H9 (cell line): Measurements from ENCODE around the gene TRMT44. TPM values are rescaled to one million over a fixed set of nuclear protein-coding genes. Genes with fewer than 3 reads are reported as not detected.

Source experiments
- DNase-seq: peaks from one replicate; pipeline ENCODE4 v3.0.0-alpha.2; 2017
- H2AFZ ChIP-seq: one replicate; pipeline ENCODE4 v1.6.1; 2013; ENCODE audit warnings: mild to moderate bottlenecking, low read length, control low read depth, moderate library complexity
- H2AK5ac ChIP-seq: 2 replicates; pipeline ENCODE4 v1.6.1; 2013; ENCODE audit warnings: low read length, control low read depth, mixed read lengths; ENCODE audit not compliant: insufficient read length
- H2BK120ac ChIP-seq: one replicate; pipeline ENCODE4 v1.6.1; 2013; ENCODE audit warnings: low read depth, mild to moderate bottlenecking, low read length, control low read depth, inconsistent platforms; ENCODE audit not compliant: poor library complexity, severe bottlenecking
- H2BK12ac ChIP-seq: 2 replicates; pipeline ENCODE4 v1.6.1; 2013; ENCODE audit warnings: low read length, control low read depth, mixed read lengths, low read depth; ENCODE audit not compliant: insufficient read length
- H2BK15ac ChIP-seq: 2 replicates; pipeline ENCODE4 v1.6.1; 2013; ENCODE audit warnings: low read depth, low read length, control low read depth
- H2BK20ac ChIP-seq: one replicate; pipeline ENCODE4 v1.6.1; 2013; ENCODE audit warnings: low read depth, mild to moderate bottlenecking, low read length, control low read depth, inconsistent platforms; ENCODE audit not compliant: poor library complexity, severe bottlenecking
- H2BK5ac ChIP-seq: 2 replicates; pipeline ENCODE4 v1.6.1; 2013; ENCODE audit warnings: low read length, control low read depth, mixed read lengths; ENCODE audit not compliant: insufficient read length
- H3K14ac ChIP-seq: 2 replicates; pipeline ENCODE4 v1.6.1; 2013; ENCODE audit warnings: low read length, control low read depth; ENCODE audit not compliant: insufficient read depth
- H3K18ac ChIP-seq: 2 replicates; pipeline ENCODE4 v1.6.1; 2013; ENCODE audit warnings: low read depth, mild to moderate bottlenecking, mixed read lengths, low read length, control low read depth; ENCODE audit not compliant: insufficient read length
- H3K23ac ChIP-seq: 2 replicates; pipeline ENCODE4 v1.6.1; 2013; ENCODE audit warnings: low read length, control low read depth, mixed read lengths, low read depth; ENCODE audit not compliant: insufficient read length
- H3K23me2 ChIP-seq: 2 replicates; pipeline ENCODE4 v1.6.1; 2013; ENCODE audit warnings: low read depth, mild to moderate bottlenecking, mixed read lengths, low read length, control low read depth; ENCODE audit not compliant: insufficient read length, poor library complexity, severe bottlenecking
- H3K27ac ChIP-seq: 2 replicates; pipeline ENCODE4 v1.5.1; 2013; ENCODE audit warnings: low read length, control low read depth, mixed read lengths, low read depth; ENCODE audit not compliant: insufficient read length
- H3K27me3 ChIP-seq: 2 replicates; pipeline ENCODE4 v1.6.1; 2013; ENCODE audit warnings: low read length, control low read depth, inconsistent platforms; ENCODE audit not compliant: insufficient read depth
- H3K4ac ChIP-seq: 2 replicates; pipeline ENCODE4 v1.6.1; 2013; ENCODE audit warnings: low read depth, mild to moderate bottlenecking, control low read depth, inconsistent platforms, low read length, moderate library complexity
- H3K4me1 ChIP-seq: 2 replicates; pipeline ENCODE4 v1.6.1; 2013; ENCODE audit warnings: low read length, control low read depth, inconsistent platforms; ENCODE audit not compliant: insufficient read depth
- H3K4me2 ChIP-seq: 2 replicates; pipeline ENCODE4 v1.6.1; 2013; ENCODE audit warnings: low read length, control low read depth, mixed read lengths; ENCODE audit not compliant: insufficient read length, insufficient read depth
- H3K56ac ChIP-seq: 2 replicates; pipeline ENCODE4 v1.6.1; 2013; ENCODE audit warnings: low read depth, mild to moderate bottlenecking, mixed read lengths, low read length, control low read depth; ENCODE audit not compliant: insufficient read length
- H3K79me1 ChIP-seq: 2 replicates; pipeline ENCODE4 v1.6.1; 2013; ENCODE audit warnings: low read depth, mild to moderate bottlenecking, moderate library complexity, low read length, control low read depth, inconsistent platforms; ENCODE audit not compliant: insufficient read depth, poor library complexity, severe bottlenecking
- H3K79me2 ChIP-seq: 2 replicates; pipeline ENCODE4 v1.6.1; 2013; ENCODE audit warnings: low read length, control low read depth, inconsistent platforms; ENCODE audit not compliant: insufficient read depth
- H3K9ac ChIP-seq: 2 replicates; pipeline ENCODE4 v1.6.1; 2013; ENCODE audit warnings: low read length, control low read depth, mixed read lengths; ENCODE audit not compliant: insufficient read length; ENCODE audit errors: extremely low read depth
- H3K9me3 ChIP-seq: one replicate; pipeline ENCODE4 v1.6.1; 2013; ENCODE audit warnings: low read depth, low read length, inconsistent platforms; ENCODE audit not compliant: control insufficient read depth
- H3T11ph ChIP-seq: one replicate; pipeline ENCODE4 v1.6.1; 2013; ENCODE audit warnings: mild to moderate bottlenecking, low read length, control low read depth, inconsistent platforms
- H4K20me1 ChIP-seq: one replicate; pipeline ENCODE4 v1.6.1; 2013; ENCODE audit not compliant: control insufficient read depth, insufficient read length, insufficient read depth
- H4K5ac ChIP-seq: 2 replicates; pipeline ENCODE4 v1.6.1; 2013; ENCODE audit warnings: low read depth, mild to moderate bottlenecking, mixed read lengths, low read length, control low read depth; ENCODE audit not compliant: insufficient read length
- H4K8ac ChIP-seq: replicated peaks from 2 replicates; pipeline ENCODE4 v1.6.1; 2013; ENCODE audit warnings: low read length, control low read depth, mixed read lengths, low read depth; ENCODE audit not compliant: insufficient read length
- H4K91ac ChIP-seq: 2 replicates; pipeline ENCODE4 v1.6.1; 2013; ENCODE audit warnings: low read depth, mild to moderate bottlenecking, moderate library complexity, mixed read lengths, low read length, control low read depth; ENCODE audit not compliant: insufficient read length
- H3K27ac Mint-ChIP-seq, 3 experiments: 2 replicates in 2 of 3; 3 replicates in 1 of 3; pipeline ENCODE4 v1.8.0; 2020 to 2021; ENCODE audit warnings: mixed read lengths in 3 of 3, mild to moderate bottlenecking in 1 of 3, moderate library complexity in 1 of 3
- H3K27me3 Mint-ChIP-seq: 2 replicates; pipeline ENCODE4 v1.8.0; 2021; ENCODE audit warnings: low read depth, mild to moderate bottlenecking, moderate library complexity, mixed read lengths
- H3K36me3 Mint-ChIP-seq, 3 experiments: 2 replicates in 2 of 3; 3 replicates in 1 of 3; pipeline ENCODE4 v1.8.0; 2020 to 2021; ENCODE audit warnings: low read depth in 3 of 3, mixed read lengths in 3 of 3; ENCODE audit not compliant: insufficient read depth in 1 of 3
- H3K4me1 Mint-ChIP-seq, 2 experiments: 2 replicates each; pipeline ENCODE4 v1.8.0; 2020; ENCODE audit warnings: mixed read lengths in 2 of 2
- H3K4me3 Mint-ChIP-seq, 2 experiments: 2 replicates in 1 of 2; 3 replicates in 1 of 2; pipeline ENCODE4 v1.8.0; 2020 to 2021; ENCODE audit warnings: mild to moderate bottlenecking in 2 of 2, mixed read lengths in 2 of 2, moderate library complexity in 1 of 2
- H3K9me3 Mint-ChIP-seq, 2 experiments: 2 replicates in 1 of 2; 3 replicates in 1 of 2; pipeline ENCODE4 v1.8.0; 2020; ENCODE audit warnings: mild to moderate bottlenecking in 2 of 2, mixed read lengths in 2 of 2, moderate library complexity in 1 of 2
- WGBS: extraction: QIAGEN DNeasy Blood & Tissue Kit; methylation state at CpG from one replicate; pipeline ENCODE4 v1.1.7; 2013; ENCODE audit warnings: missing lambda C conversion rate, low lambda C conversion rate, mixed read lengths; ENCODE audit not compliant: insufficient read length; ENCODE audit errors: extremely low coverage; 5-methylcytosine and 5-hydroxymethylcytosine counted together
- total RNA-seq: library from RNA; stranded (reverse); gene quantifications from 2 replicates; pipeline ENCODE4 v1.2.1, GENCODE V29; 2021
- TF ChIP-seq, protein P1 (sequence below): fragments of 200-600 bp; sonication (generic); conservative IDR thresholded peaks from 3 replicates; pipeline ENCODE4 v1.8.0; 2021; ENCODE audit warnings: antibody characterized with exemption, mild to moderate bottlenecking

TRMT44 gene
- total RNA-seq, 1 experiment from 2014 or later = 22.8 TPM

DNA sequence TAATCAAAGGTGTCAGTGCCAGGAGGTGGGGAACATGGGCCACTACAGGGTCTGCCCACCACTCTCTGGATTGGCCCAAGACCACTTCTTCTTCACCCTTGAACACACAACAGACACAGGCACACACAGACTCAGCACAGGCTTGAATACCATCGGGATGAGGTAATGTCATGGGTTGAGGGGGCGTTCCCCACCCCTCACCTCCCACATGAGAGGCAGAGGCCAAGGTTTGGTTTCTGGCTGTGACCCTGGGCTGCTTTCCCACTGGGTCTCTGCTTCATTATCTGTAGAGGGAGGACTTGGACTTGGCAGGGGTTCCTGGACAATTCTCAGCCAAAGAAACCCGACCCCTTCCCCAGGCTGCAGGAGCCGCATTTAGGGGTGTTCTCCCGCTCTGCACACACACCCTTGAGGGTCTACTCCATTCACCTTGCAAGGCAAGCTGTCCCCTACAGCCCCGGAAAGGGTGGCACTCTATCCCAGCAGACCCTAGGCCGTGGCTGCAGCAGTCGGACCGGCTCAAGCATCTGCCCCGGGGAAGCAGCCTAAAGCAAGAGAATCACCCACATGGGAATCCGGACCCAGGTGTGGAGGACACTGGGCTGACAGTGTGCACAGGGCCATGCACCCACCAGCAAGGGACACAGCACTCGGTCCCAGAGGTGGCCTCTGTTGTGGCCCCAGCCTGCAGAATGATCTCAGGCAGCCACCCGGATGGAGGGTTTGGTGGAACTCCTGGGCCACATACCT lies 62.4 kb downstream of the TRMT44 start:
- Histone ChIP-seq H3K79me1 (no peaks in the 10 kb centered on the region), H3K14ac (no peak overlapping the region), H3K56ac (no peak overlapping the region), H2BK20ac (no peak overlapping the region), H4K91ac (no peak overlapping the region), H3K9me3 (no peaks in the 10 kb centered on the region), H3K23ac (no peak overlapping the region), H3K79me2 (no peaks in the 10 kb centered on the region), H3K27me3 (no peaks in the 10 kb centered on the region), H2BK5ac (no peak overlapping the region), H4K8ac (no peak overlapping the region), H2AFZ (no peak overlapping the region), H3K9ac (no peak overlapping the region), H4K5ac (no peak overlapping the region), H2BK12ac (no peak overlapping the region), H3K4ac (no peak overlapping the region), H3K4me1 (no peaks in the 10 kb centered on the region; the same call in 1 of the 2 replicates), H3K18ac (no peak overlapping the region), H2BK15ac (no peak overlapping the region), H3K27ac (no peak overlapping the region), H3T11ph (no peak overlapping the region), H2BK120ac (no peak overlapping the region), H4K20me1 (no peaks in the 10 kb centered on the region), H3K4me2 (no peak overlapping the region), H2AK5ac (no peak overlapping the region), H3K23me2 (no peaks in the 10 kb centered on the region)
- Mint-ChIP-seq H3K9me3 (peaks cover 4 to 6% of the 10 kb centered on the region in 2 experiments), H3K27ac (peak overlapping the region in 2 of 3 experiments; percentile 49 to 59; a peak in 3 of 7 replicates), H3K4me1 (peaks cover 34 to 38% of the 10 kb centered on the region in 2 experiments), H3K4me3 (no peak overlapping the region), H3K36me3 (peaks cover 3 to 18% (median 6%) of the 10 kb centered on the region in 3 experiments; a peak in 6 of 7 replicates), H3K27me3 (peaks cover 2% of the 10 kb centered on the region; the same call in 1 of the 2 replicates)
- DNase-seq = no peak
- TF ChIP-seq, protein P1, sequence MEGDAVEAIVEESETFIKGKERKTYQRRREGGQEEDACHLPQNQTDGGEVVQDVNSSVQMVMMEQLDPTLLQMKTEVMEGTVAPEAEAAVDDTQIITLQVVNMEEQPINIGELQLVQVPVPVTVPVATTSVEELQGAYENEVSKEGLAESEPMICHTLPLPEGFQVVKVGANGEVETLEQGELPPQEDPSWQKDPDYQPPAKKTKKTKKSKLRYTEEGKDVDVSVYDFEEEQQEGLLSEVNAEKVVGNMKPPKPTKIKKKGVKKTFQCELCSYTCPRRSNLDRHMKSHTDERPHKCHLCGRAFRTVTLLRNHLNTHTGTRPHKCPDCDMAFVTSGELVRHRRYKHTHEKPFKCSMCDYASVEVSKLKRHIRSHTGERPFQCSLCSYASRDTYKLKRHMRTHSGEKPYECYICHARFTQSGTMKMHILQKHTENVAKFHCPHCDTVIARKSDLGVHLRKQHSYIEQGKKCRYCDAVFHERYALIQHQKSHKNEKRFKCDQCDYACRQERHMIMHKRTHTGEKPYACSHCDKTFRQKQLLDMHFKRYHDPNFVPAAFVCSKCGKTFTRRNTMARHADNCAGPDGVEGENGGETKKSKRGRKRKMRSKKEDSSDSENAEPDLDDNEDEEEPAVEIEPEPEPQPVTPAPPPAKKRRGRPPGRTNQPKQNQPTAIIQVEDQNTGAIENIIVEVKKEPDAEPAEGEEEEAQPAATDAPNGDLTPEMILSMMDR = no peak
- no CpG with 5 or more reads among the region's 13 CpGs for WGBS
